NCI-H2081 treated with DMSO at 0.1 percent for 48 hours (cell line): ENCODE results near the gene NLGN1.

Experiments used
- DNase-seq: peaks from one replicate; lab custom pipeline; 2025; lab: John Stamatoyannopoulos, UW

NLGN1 gene

DNA sequence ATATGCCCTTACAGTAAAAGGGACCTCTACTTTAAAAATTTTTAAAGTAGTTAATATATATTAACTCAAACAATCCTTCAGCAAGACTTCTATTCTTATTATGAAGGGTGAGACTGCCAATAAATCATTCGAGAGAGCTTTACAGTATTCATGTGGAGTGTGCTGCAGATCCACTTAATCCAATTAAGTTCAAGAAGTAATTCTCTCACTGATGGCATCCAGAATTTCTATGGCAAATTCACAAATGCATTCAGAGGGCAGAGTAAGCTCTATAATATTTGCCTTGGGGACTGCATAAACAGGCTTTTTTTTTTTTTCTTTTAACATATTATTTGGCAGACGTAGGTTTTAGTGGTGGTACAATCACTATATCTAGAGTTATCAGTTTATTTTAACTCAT lies 692.0 kb downstream of the NLGN1 start:
- no peak for DNase-seq

DNA sequence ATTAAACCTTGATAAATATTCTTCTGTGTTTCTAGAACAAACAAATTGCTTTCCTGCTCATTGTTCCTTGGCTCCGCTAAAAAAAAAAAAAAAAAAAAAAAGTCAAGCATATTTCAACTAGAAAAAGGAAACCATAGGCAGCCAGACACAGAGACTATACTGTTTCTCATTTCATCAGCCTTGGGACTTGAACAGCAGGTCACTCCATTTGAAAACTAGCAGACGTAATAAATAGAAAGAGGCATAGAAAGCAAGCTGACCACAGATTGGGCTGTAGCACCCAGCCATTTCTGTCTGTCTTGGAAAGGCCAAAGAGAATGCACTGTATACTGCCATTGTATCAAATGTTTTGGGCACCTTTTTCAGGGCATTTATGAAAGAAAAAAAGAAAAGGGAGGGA lies 697.1 kb downstream of the NLGN1 start:
- DNase-seq = peak; percentile 15

DNA sequence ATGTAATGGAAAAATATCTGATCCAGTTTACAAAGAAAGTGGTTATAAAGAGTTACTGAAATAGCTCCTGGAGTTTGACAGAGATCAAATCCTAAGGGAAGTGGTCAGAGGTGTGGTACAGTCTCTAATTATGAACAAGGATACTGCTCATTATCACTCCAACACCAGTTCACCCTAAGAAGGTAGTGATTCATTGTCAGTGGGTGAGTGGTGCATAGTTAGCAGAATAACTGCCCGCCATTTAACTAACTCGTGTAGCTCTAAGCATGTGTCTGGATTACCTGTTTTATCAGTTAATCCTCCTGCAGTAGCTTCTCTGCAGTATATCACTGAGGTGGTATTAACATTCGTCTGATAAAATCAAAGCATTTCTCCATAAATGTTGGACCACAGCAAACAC lies 700.1 kb downstream of the NLGN1 start:
- no peak for DNase-seq

DNA sequence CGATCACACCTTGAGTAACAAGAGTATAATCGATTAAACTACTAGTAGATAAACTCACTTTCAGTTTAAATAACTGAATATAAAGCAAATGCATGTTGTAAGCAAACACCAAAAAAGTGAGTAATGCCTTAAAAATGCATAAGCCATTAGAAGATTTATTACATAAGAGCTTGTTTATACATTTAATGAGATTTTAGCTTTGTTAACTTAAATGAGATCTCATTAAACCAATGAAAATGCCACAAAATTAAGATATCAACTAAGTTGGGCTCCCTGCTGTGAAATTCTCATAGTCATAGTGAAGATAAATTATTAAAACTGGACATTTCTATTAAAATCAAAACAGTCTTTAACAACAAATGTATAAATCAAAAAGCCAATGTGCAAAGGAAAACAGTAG lies 701.2 kb downstream of the NLGN1 start:
- DNase-seq = no peak

DNA sequence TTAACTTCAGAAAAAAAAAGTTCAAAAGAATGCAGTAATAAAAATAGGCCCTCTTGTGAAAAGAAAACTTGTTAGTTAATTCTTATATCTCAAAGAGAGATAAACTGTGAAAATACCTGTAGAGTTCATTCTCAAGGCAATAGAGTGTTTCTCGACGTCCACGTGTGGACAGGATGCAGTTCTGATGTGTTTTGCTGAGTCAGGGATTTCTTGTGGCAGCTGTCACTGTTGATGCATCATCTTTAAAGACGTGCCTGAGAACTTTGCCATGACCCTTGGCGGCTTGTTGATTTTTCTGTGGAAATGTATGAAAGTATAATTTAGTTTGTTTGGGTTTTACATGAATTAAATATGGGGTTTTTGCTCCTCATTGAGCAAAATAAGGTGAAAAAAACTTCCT lies 702.2 kb downstream of the NLGN1 start:
- no peak for DNase-seq

DNA sequence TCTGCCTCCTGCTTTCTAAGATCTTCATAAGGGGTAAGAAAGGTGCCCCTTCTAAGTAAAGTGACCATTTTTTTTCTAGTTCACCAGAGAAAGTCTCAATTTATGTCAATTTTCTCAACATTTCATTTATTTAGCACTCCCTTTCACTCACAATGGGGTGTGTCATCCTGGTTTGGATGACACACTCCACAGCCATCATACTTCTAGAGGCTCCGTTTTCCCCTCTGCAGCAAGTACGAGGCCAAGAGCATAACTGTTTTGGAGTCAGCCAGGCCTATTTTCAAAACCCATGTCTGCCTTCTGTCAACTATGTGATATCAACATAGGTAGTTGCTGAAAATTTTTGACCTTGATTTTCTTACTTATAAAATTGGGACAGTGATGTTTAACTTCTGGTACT lies 703.2 kb downstream of the NLGN1 start:
- DNase-seq = no peak

DNA sequence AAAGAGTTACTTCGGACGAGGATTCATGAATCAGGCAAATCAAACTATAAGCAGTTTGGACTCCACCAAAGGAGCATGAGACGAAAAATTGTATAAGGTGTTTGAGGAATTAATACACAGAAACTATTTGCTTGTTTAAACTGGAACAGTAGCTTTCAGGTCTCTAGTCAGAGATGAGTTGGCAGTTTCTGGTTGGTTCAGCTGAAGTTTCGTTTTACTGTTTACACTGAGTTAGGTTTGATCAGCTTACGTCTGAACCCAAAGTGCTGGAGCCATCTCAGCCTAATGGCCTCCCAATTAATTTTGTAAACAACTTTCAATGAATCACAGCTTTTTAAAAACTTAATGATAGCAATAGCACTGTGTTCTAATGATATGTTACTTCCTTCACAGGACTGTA lies 703.7 kb downstream of the NLGN1 start:
- peak; percentile 90 for DNase-seq

DNA sequence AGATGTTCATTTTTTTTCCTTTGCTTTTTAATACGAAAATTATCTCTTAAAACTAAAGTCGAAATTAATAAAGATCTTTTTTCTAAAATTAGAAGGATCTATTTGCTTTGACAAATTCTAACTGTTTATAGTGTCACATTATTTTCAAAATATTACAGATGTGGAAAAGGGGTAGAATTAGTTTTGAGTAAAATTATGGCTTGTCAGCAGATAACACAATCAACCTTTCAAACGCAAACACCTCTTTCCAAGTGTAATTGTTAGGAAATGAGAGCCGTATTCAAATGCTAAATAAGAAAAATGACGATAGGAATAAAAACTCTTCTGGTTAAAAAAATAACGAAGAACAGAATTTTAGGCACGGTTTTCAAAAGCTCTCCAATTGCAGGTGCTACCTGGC lies 704.7 kb downstream of the NLGN1 start:
- DNase-seq = no peak

DNA sequence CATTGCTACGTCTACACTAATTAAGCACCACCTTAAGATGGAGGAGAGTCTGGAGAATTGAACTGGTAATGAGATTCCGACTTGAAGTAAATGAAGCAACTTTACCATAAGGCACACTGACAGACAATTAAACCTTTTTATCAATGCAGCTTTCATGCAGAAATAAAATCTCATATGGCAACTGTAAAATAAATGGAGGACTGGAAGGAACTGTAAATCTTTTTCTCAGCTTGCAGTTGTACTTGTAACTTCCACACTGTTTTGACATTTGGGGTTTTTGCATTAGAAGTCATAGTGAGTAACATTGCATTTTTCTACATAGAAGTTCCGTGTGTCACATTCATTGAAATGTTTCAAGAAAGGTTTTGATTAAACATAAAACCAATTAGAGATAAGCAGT lies 705.3 kb downstream of the NLGN1 start:
- no peak for DNase-seq

DNA sequence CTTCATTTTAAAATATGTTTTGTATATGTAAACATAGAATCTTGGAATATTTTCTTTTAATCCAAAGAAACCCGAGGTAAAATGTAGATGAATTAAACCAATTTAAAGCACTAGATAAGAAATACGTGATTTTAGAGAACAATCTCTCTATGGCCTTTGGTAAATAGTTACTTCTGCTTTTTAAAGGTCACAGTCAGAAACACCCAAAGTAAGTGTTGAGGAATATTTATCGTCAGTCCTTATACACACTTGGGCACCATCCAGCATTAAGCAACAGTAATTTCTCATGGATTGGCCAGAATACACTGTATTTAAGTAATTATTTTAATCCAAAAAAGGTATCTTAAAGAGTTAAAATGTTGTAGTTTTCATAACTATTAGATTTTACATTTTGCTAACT lies 713.2 kb downstream of the NLGN1 start:
- DNase-seq = no peak

DNA sequence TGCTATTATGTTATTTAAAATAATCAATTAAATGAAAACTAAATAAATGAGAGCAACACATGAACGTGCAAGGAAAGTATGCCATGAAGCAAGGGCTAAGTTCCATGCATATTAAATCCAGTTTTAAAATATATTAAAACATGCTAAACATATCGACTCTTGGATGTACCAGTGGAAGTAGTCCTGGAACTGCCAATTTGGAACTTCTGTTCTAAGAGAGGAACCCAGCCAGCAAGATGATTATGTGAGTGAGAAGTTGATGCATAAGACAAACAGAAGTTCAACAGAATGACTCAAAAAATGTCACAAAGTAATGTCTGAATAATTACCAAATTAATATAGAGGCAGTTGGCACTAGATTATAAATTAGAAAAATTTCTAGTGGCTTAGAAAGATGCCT lies 714.2 kb downstream of the NLGN1 start:
- no peak for DNase-seq

DNA sequence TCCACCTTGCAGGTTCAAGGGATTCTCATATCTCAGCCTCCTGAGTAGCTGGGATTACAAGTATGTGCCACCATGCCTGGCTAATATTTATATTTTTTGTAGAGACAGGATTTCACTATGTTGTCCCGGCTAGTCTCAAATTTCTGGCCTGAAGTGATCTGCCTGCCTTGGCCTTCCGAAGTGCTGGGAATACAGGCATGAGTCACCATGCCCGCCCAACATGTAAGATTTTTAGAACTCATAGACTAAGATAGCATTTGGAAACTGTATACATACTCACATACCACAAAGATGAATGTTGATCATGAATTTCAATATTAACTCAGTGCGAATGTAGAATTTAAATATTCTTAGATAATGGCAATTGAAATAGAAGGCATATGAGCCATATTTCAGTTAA lies 718.9 kb downstream of the NLGN1 start:
- no peak for DNase-seq

DNA sequence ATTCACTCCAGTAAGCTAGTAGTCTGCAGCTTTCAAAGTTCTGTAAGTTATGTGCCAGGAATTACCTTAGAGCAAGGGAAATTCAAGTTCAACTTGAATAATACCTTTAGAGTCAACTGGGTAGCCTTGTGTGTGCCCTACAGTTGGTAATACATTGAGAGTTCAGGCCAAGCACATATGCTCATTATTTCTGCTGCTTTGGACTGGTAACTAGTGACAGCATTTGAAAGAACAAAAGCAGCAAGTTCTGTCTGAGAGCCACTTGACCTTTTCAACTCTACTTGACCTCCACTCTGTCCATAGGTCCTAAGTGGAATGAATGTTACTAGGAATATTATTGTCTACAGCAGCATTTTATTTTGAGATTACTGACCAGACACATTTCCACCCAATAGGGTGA lies 723.5 kb downstream of the NLGN1 start:
- no peak for DNase-seq

DNA sequence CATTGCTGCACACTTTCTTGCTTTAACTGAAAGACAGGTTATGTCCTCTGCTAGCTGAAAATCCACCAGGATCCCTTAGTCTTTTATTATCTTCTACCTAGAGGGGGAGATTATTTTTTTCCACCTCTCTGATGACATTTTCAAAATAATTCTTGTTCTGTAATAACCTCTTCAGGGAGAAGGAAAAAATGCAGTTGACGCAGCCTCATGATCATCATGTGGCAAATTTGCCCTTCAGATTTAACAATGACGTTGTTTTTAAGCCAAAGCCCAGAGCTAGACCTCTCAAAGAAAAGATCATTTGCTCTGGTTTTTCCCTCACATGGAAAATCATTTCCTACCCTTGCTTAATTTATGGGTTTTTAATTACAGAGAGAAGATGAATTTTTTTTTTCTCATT lies 724.9 kb downstream of the NLGN1 start:
- no peak for DNase-seq

DNA sequence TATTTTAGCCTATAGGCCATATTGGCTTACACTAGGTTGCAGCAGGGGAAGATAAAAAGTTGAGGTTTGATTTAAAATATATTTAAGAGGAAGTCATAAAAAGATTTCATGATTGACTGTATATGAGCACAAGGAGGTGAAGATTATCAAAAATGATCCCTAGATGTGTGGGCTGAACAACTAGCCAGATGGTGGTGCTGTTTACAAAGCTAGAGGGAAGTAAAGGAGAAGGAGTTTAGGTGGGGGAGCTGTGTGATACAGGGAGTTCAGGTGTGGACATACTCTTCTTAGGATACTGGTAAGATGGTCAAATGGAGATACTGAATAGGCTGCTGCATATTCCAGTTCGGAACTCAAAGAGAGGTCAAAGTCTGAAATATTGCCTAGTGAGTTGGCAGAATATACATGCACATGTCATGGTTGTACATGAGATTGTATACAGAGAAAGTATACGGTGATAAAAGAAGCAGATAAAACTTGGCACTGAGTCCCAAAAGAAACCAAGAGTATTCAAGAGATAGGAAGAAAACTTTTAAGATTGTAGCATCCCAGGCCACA lies 727.8 kb downstream of the NLGN1 start:
- peak; percentile 72 for DNase-seq

DNA sequence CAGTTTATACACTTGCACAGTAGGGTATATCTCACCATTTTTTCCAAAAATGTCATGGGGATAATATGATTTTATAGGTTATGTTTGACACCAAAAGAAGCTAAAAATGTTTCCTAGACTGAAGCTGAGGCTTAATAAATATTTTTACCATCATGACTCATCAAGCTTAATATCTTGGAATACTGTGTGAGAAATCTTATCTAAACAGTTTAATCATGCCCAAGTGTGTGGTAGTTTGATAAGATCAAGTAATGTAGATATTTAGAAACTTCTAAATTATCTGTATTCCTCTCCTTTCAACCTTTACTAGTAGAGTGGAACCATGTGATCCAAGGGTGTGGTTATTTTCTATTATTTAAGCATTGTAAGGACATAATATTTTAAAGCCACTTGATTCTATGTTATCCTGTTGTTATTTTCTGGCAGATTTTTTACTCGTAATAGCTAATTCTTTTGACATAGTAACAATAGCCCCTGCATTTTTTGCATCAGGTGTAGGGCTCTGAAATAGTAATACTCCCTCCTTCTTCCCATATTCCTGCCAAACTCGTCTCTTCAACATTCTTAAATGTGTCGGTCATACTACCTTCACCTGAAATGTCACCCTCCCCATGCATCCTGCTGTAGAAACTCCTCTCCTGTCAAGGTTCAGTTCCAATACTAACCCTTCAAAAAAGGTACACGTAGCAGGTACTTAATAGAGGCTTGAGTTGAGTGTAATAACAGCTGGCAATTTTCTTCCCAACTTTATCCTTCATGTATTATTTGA lies 729.6 kb downstream of the NLGN1 start:
- no peak for DNase-seq

DNA sequence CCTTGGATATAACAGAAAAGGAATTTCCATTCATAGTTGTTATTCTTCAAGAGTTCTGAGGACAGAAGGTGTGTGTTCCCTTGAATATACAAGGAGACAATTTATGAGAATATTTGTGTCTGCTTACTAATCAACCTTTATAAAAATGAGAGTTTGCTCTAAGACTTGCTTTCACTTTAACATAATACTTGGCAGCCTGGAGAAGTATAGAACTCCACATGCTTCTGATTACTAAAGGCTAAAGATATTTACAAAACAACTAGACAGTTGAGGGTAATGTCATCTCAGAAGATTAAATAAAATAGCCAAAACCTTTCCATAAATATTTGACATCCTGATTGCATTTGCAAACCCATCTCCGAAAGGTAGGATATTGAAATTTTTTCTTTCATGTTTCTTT lies 734.5 kb downstream of the NLGN1 start:
- DNase-seq = no peak

DNA sequence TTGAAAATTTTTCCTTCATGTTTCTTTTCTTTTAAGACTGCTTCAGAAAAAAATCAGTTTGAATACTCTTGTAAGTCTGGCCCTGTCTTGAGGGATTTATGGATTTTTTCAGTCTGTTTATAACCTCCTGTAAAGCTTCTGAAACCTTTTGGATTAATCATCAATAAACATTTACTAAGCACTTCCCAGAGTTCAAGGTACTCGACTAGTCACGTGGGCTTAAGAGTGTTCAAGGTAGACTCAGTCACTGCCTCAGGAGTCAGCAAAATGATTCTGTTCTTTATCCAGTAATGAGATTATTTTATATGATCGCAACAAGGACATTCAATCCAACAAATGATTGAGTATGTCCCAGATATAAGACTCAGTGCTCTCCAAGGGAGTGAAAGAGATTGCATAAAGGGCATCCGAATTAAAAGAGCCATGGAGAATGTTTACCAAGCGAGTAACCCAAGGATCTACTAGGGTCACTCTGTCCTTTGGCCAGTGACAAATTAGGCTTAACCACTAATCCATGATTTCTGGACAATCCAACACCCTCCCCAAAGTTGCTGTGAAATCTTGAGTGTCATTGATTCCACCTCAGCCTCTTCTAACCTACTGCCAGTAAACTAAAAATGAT lies 735.0 kb downstream of the NLGN1 start:
- no peak for DNase-seq

DNA sequence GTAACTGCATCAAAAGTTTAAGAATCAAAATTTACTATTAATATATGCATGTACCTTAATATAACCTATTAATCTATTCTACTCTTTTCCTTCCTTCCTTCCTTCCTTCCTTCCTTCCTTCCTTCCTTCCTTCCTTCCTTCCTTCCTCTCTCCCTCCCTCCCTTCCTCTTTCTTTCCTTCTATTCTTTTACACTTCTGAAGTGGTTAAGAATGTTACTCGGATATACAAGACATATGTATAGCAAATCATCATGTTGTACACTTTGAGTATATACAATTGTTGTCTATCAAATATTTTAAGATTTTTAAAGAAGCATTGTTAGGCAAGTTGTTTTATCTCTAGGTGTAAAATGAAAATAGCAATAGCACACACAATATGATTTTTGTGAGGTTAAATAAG lies 748.5 kb downstream of the NLGN1 start:
- DNase-seq = no peak

DNA sequence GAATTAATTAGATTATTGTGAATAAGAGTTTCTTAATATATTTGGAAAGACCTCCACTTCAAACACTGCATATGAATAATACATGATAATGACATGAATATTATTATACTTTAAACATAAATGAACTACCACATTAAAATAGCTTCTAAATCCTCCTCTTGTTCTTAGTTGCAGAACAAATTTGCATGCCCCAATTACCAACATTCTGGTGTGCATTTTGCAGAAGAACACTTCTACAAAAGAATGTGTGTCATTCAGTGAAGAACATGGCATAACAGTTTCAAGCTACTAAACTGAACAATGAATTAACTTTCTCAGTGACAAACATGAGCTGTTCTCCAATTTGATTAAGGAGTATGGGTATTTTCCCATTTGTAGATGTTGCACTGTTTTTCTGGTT lies 750.3 kb downstream of the NLGN1 start:
- DNase-seq = no peak

DNA sequence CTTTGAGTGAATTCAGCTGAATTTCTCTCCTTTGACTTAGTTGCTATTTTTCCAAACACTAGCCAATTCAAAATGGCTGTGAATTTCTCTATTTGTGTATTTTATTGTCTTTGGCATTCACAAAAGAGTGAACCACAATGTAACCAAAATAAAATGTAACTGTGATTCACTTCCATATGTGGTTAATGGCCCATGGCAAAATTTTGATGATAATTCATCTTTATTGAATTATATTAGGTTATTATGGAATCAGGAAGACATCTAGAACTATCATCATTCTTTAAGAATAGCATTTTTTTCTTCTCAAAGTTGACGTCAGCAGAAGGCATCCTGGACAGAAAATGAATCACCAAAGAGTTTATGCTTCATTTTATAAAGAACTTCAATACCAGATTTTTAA lies 756.3 kb downstream of the NLGN1 start:
- no peak for DNase-seq

DNA sequence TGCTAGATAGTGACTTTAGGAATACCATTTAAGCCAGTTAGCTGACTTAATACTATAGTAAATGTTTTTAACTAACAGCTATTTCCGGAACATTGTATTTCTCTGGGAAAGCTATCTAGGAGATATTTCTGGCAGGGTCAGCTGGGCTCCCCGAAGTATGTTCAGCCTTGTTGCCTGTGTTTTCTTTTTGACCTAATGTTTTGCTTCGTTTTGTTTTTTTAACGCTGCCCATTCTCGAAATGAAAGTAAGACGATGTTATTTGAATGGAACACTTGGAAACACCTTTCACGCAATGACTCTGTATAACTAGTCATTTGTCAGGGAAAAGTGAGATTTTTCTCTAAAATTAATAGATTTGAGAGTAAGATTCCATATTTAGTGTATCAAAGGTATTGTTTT lies 758.7 kb downstream of the NLGN1 start:
- DNase-seq = no peak

DNA sequence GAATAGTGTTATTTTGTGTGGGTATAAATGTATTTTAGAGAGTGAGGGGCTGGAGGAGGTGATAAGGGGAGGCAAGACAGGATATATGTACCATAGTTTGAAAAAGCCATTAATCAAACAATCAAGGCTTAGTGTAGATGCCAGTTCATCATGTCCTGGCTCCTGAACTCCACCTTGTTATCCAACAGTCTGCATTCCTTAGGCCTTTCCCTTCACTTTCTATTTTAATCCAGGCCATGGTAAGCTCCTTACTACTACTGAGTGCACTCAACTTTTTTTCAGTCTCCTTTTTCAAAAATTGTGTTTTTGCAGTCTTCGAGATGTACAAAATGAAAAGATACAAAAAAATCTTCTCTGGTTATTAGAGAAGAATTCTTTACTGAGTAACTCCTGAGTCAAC lies 761.1 kb downstream of the NLGN1 start:
- no peak for DNase-seq

DNA sequence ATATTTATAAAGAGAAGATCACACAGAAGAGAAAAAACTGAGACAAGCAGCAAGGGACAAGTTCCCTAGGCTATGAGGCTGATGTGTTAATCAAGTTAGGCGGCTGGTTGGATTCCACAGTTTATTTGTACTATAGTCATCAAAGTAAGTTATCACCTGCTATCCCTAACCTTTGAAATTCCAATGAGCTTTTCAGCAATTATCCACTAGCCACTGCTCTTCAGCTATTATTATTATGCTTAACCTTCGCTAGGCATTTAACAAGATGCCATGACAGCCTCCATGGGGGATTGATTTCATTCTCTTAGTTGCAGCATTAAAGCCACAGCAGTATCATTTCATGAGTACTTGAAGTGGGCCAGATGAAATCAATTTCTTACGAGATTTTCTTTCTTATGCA lies 762.1 kb downstream of the NLGN1 start:
- DNase-seq = no peak
